Effector memory CD8-positive, alpha-beta T cell (primary cell): ENCODE results near the gene CRTC1.

ENCODE experiments used
- ATAC-seq: fragments of 150-1000 bp; cut with Tn5 transposase; replicated peaks from 2 replicates; pipeline ENCODE4 v1.10.0; 2021; ENCODE audit warnings: mild to moderate bottlenecking, moderate library complexity
- DNase-seq, 3 experiments: peaks; one replicate each; pipeline ENCODE4 v3.0.0; 2021
- H3K27ac Mint-ChIP-seq, 2 donors: one replicate each; pipeline ENCODE4 v1.8.0; 2022; ENCODE audit warnings: mild to moderate bottlenecking in 2 of 2, mixed read lengths in 2 of 2, moderate library complexity in 2 of 2
- H3K27me3 Mint-ChIP-seq, 2 donors: one replicate each; pipeline ENCODE4 v1.8.0; 2022; ENCODE audit warnings: mixed read lengths in 2 of 2
- H3K36me3 Mint-ChIP-seq: one replicate; pipeline ENCODE4 v1.8.0; 2022; ENCODE audit warnings: mild to moderate bottlenecking, moderate library complexity, mixed read lengths; ENCODE audit not compliant: insufficient read depth
- H3K4me1 Mint-ChIP-seq, 2 donors: one replicate each; pipeline ENCODE4 v1.8.0; 2022; ENCODE audit warnings: low read depth in 2 of 2, mixed read lengths in 2 of 2
- H3K4me3 Mint-ChIP-seq, 2 donors: one replicate each; pipeline ENCODE4 v1.8.0; 2022; ENCODE audit warnings: mild to moderate bottlenecking in 2 of 2, mixed read lengths in 2 of 2, moderate library complexity in 2 of 2
- H3K9me3 Mint-ChIP-seq, 2 donors: one replicate each; pipeline ENCODE4 v1.8.0; 2022; ENCODE audit warnings: mixed read lengths in 2 of 2

CRTC1 gene

DNA sequence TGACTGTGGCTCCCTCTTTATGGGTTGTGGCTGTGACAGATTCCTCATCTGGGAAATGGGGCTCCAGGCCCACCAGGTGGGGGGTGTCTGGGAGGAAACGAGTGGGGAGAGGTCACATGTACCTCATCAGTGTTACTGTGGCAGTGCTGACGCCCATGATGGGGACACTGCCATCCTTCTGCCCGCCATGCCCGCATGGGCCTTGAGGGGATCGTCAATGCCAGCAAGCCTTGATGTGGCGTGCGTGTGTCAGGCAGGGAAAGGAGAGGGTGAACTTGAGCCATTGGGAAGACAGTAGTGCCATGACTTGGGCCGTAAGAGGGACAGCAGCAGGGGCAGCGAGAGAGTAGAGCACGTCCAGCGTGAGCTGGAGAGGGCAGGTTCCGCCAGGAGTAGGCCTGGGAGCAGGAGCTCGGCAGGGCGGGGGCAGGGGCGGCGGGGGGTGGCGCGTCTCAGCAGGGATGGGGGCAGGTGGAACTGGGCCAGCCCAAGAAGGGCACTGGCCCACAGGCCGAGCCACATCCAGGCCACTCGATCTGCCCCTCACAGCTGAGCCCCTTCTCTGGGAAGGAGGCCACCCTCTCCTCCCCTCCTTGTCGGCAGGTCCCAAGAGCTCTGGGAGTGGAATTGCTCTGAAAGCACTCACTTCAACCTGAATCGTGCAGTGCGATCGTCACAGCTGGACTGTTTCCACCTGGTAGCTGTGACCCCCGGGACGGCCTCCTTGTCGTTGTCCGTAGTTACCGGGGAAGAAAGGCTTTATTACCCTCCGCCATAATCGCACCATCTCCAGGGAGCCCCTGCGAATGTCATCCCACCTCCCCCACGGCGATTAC lies 36.7 kb upstream of the CRTC1 start:
- peaks cover 10% of the 10 kb centered on the region for H3K36me3 Mint-ChIP-seq
- H3K27ac Mint-ChIP-seq, result no peak overlapping the region
- ATAC-seq (no peak), DNase-seq (no peak)
- peaks cover 10 to 25% of the 10 kb centered on the region in 2 donors for H3K4me1 Mint-ChIP-seq
- no peaks in the 10 kb centered on the region for H3K27me3 Mint-ChIP-seq
- no peak overlapping the region for H3K4me3 Mint-ChIP-seq
- H3K9me3 Mint-ChIP-seq, result no peaks in the 10 kb centered on the region

DNA sequence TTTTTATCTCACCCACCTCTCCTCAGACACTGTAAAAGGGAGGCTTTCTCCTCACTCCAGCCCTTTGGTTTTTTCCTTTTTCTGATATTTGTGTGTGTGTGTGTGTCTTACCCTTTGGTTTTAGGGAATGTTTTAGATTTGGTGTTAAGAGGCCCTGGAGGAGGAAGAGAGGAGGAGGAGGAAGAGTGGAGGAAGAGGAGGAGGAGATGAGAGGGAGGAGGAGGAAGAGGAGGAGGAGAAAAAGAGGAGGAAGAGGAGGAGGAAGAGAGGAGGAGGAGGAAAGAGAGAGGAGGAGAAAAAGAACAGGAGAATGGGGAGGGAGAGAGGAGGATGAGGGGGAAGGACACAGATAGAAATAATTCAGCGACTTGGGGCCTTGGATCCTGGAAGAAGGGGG lies 36.1 kb upstream of the CRTC1 start:
- Mint-ChIP-seq H3K27ac (no peak overlapping the region), H3K9me3 (no peaks in the 10 kb centered on the region), H3K27me3 (no peaks in the 10 kb centered on the region), H3K36me3 (peaks cover 10% of the 10 kb centered on the region), H3K4me1 (peaks cover 10 to 29% of the 10 kb centered on the region in 2 donors), H3K4me3 (no peak overlapping the region)
- DNase-seq, result no peak
- ATAC-seq, result no peak

DNA sequence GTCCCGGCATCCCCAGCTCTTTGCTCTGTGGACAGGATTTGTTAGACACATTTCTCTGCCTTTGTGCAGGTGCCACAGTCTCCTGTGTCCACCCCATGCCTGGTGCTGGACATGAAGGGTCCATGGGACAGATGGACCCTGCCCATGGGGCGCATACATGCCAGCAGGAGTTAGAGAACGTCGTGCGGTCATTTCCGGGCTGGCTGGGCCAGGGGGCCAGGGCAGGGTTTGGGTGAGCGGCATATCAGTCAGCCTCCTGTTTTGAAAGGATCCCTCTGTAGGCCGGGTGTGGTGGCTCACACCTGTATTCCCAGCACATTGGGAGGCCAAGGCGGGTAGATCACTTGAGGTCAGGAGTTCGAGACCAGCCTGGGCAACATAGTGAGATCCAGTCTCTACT lies 35.7 kb upstream of the CRTC1 start:
- peaks cover 10 to 32% of the 10 kb centered on the region in 2 donors for H3K4me1 Mint-ChIP-seq
- no peaks in the 10 kb centered on the region for H3K9me3 Mint-ChIP-seq
- no peak for DNase-seq
- no peak overlapping the region for H3K27ac Mint-ChIP-seq
- H3K27me3 Mint-ChIP-seq, result no peaks in the 10 kb centered on the region
- peak overlapping the region in 1 of 2 donors; percentile 10 for H3K4me3 Mint-ChIP-seq
- H3K36me3 Mint-ChIP-seq, result peaks cover 10% of the 10 kb centered on the region
- ATAC-seq, result no peak

DNA sequence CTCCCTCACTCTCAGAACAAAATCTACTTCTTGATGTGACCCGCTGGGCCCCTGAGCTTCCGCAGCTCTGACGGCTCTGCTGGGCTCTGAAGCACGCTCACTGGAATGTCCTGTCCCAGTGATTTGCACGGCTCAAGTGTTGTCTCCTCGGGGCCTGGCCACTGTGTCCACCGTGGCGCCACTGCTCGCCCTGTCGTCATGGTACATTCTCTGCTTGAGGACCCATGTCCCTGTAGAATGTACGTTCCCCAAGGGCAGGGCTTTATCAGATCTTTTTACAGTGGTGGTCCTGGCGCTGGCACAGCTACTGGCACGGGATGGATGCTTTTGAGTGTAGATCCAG lies 34.5 kb upstream of the CRTC1 start:
- Mint-ChIP-seq H3K9me3 (no peaks in the 10 kb centered on the region), H3K4me1 (peaks cover 10 to 33% of the 10 kb centered on the region in 2 donors), H3K27ac (peak overlapping the region in 1 of 2 donors; percentile 78), H3K4me3 (no peak overlapping the region), H3K27me3 (no peaks in the 10 kb centered on the region), H3K36me3 (peaks cover 10% of the 10 kb centered on the region)
- no peak for ATAC-seq
- no peak for DNase-seq

DNA sequence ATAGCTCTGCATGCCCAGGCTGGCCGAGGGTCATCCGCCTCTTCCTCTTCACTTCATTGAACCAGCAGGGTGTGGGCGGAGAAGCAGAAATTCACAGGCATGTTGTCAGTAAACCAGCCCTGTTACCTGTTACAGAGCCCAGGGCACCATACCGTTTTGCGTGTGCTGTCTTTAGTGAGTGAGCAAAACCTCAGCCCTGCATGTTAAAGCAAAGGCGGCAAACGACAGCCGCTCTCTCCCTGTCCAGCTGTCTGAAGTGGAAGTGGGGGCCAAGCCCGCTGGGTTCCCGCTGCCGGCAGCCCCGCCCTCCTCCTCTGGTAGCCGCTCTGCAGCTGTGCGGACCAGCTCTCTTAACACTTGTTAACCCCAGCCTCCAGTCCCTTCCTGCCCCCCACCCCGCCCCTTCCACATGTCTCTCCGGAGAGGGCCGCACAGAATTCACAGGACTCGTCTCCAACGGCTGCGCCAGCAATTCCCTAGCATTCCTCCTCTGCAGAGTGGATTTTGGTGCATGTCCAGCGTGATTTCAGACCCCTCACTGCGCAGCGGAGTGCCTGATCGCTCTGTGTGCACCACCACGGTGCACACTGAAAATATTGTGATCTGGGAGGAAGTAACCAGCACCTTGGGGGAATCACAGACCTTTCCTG lies 34.0 kb upstream of the CRTC1 start:
- H3K9me3 Mint-ChIP-seq, result no peaks in the 10 kb centered on the region
- peaks cover 10 to 37% of the 10 kb centered on the region in 2 donors for H3K4me1 Mint-ChIP-seq
- no peaks in the 10 kb centered on the region for H3K27me3 Mint-ChIP-seq
- DNase-seq (no peak), ATAC-seq (no peak)
- no peak overlapping the region for H3K4me3 Mint-ChIP-seq
- H3K27ac Mint-ChIP-seq, result no peak overlapping the region
- H3K36me3 Mint-ChIP-seq, result peaks cover 10% of the 10 kb centered on the region

DNA sequence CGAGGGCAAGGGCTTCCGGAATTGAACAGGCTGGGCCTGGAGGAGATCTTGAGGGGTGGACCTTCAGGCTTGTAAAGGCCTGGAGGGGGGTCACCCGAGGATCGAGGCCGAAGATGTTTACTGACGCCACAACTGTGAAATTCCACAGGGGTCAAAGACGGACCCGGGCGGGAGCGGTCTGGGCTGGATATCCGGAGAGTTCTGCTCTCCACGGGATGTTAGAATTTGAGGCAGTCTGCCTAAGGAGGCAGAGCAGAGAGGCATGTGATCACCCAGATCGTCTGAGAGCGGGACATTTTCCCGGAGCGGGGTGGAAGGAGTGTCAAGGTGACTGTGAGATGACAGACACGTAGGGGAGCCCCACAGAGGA lies 33.5 kb upstream of the CRTC1 start:
- Mint-ChIP-seq H3K4me3 (no peak overlapping the region), H3K9me3 (no peaks in the 10 kb centered on the region), H3K27me3 (no peaks in the 10 kb centered on the region), H3K27ac (no peak overlapping the region), H3K4me1 (peaks cover 10 to 41% of the 10 kb centered on the region in 2 donors), H3K36me3 (peaks cover 10% of the 10 kb centered on the region)
- ATAC-seq, result no peak
- DNase-seq, result no peak

DNA sequence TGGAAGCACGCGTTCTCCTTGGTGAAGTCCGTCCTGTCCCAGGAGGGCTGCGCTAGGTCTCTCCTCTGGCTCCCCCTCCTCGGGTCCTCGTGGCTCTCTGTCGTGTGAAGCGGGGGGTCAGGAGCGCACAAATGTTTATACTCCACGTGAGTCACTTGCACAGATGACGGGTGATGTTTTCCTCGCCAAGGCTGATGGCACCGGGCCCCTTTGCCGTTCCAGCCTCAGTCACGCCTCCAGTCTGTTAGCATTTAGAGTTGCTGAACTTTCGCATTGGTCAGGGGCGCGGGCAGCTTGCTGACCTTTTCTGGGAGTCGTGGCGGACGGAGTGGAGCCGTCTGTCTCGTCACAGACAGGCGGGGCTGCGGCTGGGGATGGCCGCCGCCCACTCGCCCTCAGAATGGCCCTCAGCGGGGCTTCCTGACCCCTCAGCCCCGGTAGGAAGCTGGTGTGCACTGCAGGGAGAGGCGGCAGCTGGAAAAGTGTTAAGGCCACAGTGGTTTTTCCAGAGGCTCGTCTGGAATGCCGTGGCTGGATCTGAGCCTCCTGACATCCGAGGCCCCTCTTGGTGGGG lies 32.9 kb upstream of the CRTC1 start:
- no peak for DNase-seq
- H3K27ac Mint-ChIP-seq, result no peak overlapping the region

DNA sequence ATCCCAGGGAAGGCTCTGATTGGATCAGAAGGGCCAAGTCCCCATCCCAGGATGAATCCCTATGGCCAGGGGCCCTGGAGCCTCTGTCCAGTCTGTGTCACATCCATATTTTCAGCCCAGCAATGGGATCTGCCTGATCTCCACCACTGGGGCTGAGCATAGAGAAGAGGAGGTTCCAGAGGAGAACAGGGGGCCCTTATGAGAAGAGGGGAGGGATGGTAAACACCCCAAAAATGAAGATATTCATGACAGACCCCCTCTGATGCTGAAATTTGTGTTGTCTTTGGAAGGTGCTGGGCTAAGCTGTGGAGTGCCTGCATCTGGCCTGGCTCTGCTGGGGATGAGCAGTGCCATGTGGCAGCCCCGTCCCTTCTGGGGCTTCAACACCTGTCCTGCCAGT lies 32.2 kb upstream of the CRTC1 start:
- no peak for DNase-seq
- ATAC-seq, result no peak
- Mint-ChIP-seq H3K4me3 (no peak overlapping the region), H3K27me3 (no peaks in the 10 kb centered on the region), H3K27ac (peak overlapping the region in 1 of 2 donors; percentile 41), H3K9me3 (no peaks in the 10 kb centered on the region), H3K4me1 (peaks cover 13 to 39% of the 10 kb centered on the region in 2 donors), H3K36me3 (peaks cover 12% of the 10 kb centered on the region)

More for the DNA sequence above, 32.9 kb upstream of the CRTC1 start:
- H3K27me3 Mint-ChIP-seq, result no peaks in the 10 kb centered on the region
- no peaks in the 10 kb centered on the region for H3K9me3 Mint-ChIP-seq
- H3K36me3 Mint-ChIP-seq, result peaks cover 12% of the 10 kb centered on the region
- H3K4me3 Mint-ChIP-seq, result no peak overlapping the region
- ATAC-seq, result no peak
- peaks cover 10 to 41% of the 10 kb centered on the region in 2 donors for H3K4me1 Mint-ChIP-seq

DNA sequence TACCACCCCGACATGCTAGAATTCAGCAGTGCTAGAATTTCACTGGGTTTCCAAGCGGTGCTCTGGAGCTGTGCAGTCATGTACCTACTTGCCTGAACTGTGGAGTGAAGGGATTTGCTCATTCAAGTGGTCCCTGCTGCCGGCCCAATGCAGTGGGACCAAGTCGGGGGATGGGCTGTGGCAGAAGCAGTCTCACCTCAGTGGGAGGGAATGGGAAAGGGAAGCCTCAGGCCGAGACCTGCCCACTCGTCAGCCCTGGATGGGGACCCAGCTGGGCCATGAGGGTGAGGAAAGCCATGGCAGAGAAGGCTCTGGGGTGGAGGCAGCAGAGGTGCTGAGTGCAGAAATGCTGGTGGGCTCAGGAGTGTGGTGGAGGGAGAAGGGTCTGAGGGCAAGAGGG lies 31.7 kb upstream of the CRTC1 start:
- H3K36me3 Mint-ChIP-seq, result peaks cover 12% of the 10 kb centered on the region
- no peaks in the 10 kb centered on the region for H3K9me3 Mint-ChIP-seq
- H3K4me1 Mint-ChIP-seq, result peaks cover 10 to 36% of the 10 kb centered on the region in 2 donors
- DNase-seq (no peak), ATAC-seq (no peak)
- peak overlapping the region in 1 of 2 donors; percentile 41 for H3K27ac Mint-ChIP-seq
- H3K4me3 Mint-ChIP-seq, result no peak overlapping the region
- H3K27me3 Mint-ChIP-seq, result no peaks in the 10 kb centered on the region

DNA sequence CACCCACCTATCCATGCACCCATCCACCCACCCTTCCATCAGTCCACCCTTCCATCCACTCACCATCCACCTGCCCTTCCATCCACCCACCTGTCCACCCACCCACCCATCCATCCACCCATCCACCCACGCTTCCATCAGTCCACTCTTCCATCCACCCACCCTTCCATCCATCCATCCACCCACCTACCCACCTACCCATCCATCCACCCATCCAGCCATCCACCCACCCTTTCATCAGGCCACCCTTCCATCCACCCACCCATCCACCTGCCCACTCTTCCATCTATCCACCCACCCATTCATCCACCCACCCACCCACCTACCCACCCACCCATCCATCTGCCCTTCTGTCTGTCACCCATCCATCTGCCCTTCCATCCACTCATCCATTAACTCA lies 29.6 kb upstream of the CRTC1 start:
- Mint-ChIP-seq H3K9me3 (no peaks in the 10 kb centered on the region), H3K4me3 (no peak overlapping the region), H3K4me1 (peaks cover 20 to 40% of the 10 kb centered on the region in 2 donors), H3K27me3 (no peaks in the 10 kb centered on the region), H3K36me3 (peaks cover 11% of the 10 kb centered on the region), H3K27ac (no peak overlapping the region)
- ATAC-seq (no peak), DNase-seq (no peak)

DNA sequence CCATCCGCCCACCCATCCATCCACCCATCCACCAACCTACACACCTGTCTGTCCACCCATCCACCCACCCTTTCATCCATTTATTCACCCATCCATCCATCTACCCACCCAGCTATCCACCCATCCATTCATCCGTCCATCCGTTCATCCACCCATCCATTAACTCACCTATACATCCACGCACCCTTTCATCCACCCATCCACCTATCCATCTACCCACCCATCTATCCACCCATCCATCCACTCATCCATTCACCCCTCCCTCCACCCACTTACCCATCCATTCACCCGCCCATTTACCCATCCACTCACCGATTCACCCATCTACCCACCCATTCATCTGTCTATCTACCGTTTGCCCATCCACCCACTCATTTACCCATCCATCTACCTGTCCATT lies 29.0 kb upstream of the CRTC1 start:
- Mint-ChIP-seq H3K4me3 (no peak overlapping the region), H3K27ac (no peak overlapping the region), H3K4me1 (peaks cover 23 to 39% of the 10 kb centered on the region in 2 donors), H3K27me3 (no peaks in the 10 kb centered on the region), H3K9me3 (no peaks in the 10 kb centered on the region), H3K36me3 (peaks cover 10% of the 10 kb centered on the region)
- ATAC-seq (no peak), DNase-seq (no peak)

DNA sequence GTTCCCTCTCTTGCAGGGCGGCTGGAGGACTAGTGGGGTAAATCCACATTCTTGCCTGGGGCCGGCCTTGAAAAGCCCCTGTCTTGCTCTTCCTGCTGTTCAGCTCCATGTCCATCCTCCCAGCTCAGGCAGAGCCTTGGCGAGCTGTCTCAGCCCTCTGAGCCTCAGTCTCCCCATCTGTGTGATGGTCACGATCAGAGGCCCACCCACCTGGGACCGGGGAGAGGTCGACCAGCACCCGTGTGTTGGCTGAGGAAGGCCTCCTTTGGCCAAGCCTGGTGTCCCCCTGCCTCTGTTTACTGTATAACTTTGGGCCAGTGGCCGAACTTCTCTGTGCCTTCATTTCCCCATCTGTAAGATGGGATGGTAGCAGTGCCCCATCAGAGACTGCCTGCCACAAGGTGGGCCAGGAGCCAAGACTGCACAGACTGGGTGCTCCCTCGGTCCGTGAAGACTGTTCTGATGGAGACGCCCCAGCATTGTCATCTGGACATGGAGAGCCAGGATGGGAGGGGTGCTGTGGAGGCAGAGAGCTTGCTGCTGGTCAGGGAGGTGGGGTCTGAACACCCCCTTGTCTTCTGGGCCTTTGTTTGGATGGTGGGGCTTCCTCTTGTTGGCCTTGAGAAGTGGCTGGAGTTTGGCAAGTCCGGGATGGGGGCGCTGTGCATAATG lies 28.2 kb upstream of the CRTC1 start:
- Mint-ChIP-seq H3K36me3 (peaks cover 5% of the 10 kb centered on the region), H3K4me3 (no peak overlapping the region), H3K4me1 (peaks cover 25 to 39% of the 10 kb centered on the region in 2 donors), H3K9me3 (no peaks in the 10 kb centered on the region), H3K27me3 (no peaks in the 10 kb centered on the region), H3K27ac (peak overlapping the region in 1 of 2 donors; percentile 19)
- no peak for DNase-seq
- ATAC-seq, result no peak

DNA sequence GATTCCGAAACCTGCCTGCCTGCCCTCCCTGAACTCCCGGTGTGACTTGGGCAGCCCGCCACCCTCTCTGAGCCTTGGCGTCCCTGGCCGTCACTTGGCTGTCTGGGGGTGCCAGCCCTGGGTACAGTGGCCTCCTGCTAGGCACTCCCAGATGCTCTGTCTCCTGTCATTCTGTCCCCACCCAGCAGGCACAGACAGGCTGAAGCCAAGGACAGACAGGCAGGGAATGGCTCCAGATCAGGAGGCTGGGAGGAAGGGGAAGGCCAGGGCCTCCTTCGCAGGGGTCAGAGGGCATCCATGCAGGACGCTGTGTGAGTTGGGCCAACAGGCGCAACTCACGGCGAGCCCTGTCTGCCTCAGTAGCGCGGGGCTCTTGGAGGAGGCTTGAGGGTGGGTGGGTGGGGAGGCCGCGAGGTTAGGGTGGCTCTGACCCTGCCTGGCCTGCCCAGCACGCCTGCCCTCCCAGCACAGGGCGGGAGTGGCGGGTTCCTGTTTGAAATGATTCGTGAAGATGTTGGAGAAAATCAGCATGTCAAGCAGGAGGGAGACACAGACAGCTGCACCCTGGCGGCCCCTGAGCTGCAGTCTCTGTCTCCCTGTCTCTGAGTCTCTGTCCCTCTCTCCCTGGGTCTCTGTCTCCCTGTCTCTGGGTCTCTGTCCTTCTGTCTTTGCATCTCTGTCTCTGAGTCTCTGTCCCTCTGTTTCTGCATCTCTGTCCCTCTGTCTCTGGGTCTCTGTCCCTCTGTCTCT lies 27.0 kb upstream of the CRTC1 start:
- no peaks in the 10 kb centered on the region for H3K9me3 Mint-ChIP-seq
- no peaks in the 10 kb centered on the region for H3K27me3 Mint-ChIP-seq
- peaks cover 3% of the 10 kb centered on the region for H3K36me3 Mint-ChIP-seq
- no peak overlapping the region for H3K4me3 Mint-ChIP-seq
- peaks cover 29 to 42% of the 10 kb centered on the region in 2 donors for H3K4me1 Mint-ChIP-seq
- no peak for DNase-seq
- H3K27ac Mint-ChIP-seq, result peak overlapping the region in 1 of 2 donors; percentile 44
- no peak for ATAC-seq
